HepG2 (cell line): ENCODE data around the gene C20orf96. TPM values are rescaled to one million over a fixed set of nuclear protein-coding genes. Genes with fewer than 3 reads are reported as not detected.

Source experiments
- CAMTA2 ChIP-seq: sonication (generic); formaldehyde crosslinking; IDR thresholded peaks from 2 replicates; pipeline ENCODE4 v1.4.0; 2020; ENCODE audit warnings: mild to moderate bottlenecking, missing genetic modification reagents, borderline replicate concordance
- CBX1 ChIP-seq: IDR thresholded peaks from one replicate; pipeline ENCODE4 v1.6.1; 2016; ENCODE audit warnings: antibody characterized with exemption, low read depth
- CHD4 ChIP-seq: fragments of 200-600 bp; sonication (generic); IDR thresholded peaks from 2 replicates; pipeline ENCODE4 v1.7.0; 2017; ENCODE audit warnings: mild to moderate bottlenecking, low read length, borderline replicate concordance
- DDIT3 ChIP-seq: sonication (generic); formaldehyde crosslinking; IDR thresholded peaks from 2 replicates; pipeline ENCODE4 v1.4.0; 2020; ENCODE audit warnings: mild to moderate bottlenecking, missing genetic modification reagents
- ELF1 ChIP-seq: sonication (generic); formaldehyde crosslinking; IDR thresholded peaks from 2 replicates; pipeline ENCODE4 v1.4.0; 2020; ENCODE audit warnings: missing genetic modification reagents
- FOXO1 ChIP-seq: sonication (generic); formaldehyde crosslinking; IDR thresholded peaks from 2 replicates; pipeline ENCODE4 v1.4.0; 2020; ENCODE audit warnings: missing genetic modification reagents
- GFI1 ChIP-seq: sonication (generic); formaldehyde crosslinking; IDR thresholded peaks from 2 replicates; pipeline ENCODE4 v1.5.0; 2020; ENCODE audit warnings: missing genetic modification reagents, mild to moderate bottlenecking, borderline replicate concordance
- HNF1A ChIP-seq, 2 experiments: sonication (generic) in 1 of 2; formaldehyde crosslinking in 1 of 2; IDR thresholded peaks; 2 replicates each; pipeline versions ENCODE4 v1.4.0 to v1.6.1; 2016 to 2020; ENCODE audit warnings: borderline replicate concordance in 1 of 2, low read depth in 1 of 2, mild to moderate bottlenecking in 1 of 2, missing genetic modification reagents in 1 of 2
- HOXD1 ChIP-seq: sonication (generic); formaldehyde crosslinking; IDR thresholded peaks from 2 replicates; pipeline ENCODE4 v1.5.0; 2020; ENCODE audit warnings: missing genetic modification reagents
- MAFK ChIP-seq, 2 experiments: IDR thresholded peaks in 1 of 2; conservative IDR thresholded peaks in 1 of 2; 2 replicates each; pipeline ENCODE4 v1.6.1; 2011; ENCODE audit warnings: improper control_type of control experiment in 2 of 2, low read length in 2 of 2
- MED13 ChIP-seq: sonication (generic); formaldehyde crosslinking; IDR thresholded peaks from 2 replicates; pipeline ENCODE4 v1.5.0; 2020; ENCODE audit warnings: missing genetic modification reagents
- MTERF4 ChIP-seq: sonication (generic); formaldehyde crosslinking; IDR thresholded peaks from 2 replicates; pipeline ENCODE4 v1.8.0; 2023; ENCODE audit warnings: mild to moderate bottlenecking, missing genetic modification reagents
- NFATC3 ChIP-seq: sonication (generic); formaldehyde crosslinking; IDR thresholded peaks from 2 replicates; pipeline ENCODE4 v1.5.1; 2020; ENCODE audit warnings: mild to moderate bottlenecking, missing genetic modification reagents
- PBX3 ChIP-seq: sonication (generic); formaldehyde crosslinking; IDR thresholded peaks from 2 replicates; pipeline ENCODE4 v1.8.1; 2023; ENCODE audit warnings: missing genetic modification reagents, inconsistent platforms, borderline replicate concordance
- SOX13 ChIP-seq, 3 experiments: fragments of 450-650 bp in 1 of 3; sonication (generic) in 1 of 3; formaldehyde crosslinking in 1 of 3; IDR thresholded peaks in 2 of 3; conservative IDR thresholded peaks in 1 of 3; 2 replicates each; pipeline versions ENCODE4 v1.5.0 to v1.6.1; 2016 to 2020; ENCODE audit warnings: antibody characterized with exemption in 1 of 3, mild to moderate bottlenecking in 1 of 3, missing compliant biosample characterization in 1 of 3, missing genetic modification reagents in 1 of 3, moderate library complexity in 1 of 3
- THAP7 ChIP-seq: sonication (generic); formaldehyde crosslinking; IDR thresholded peaks from 2 replicates; pipeline ENCODE4 v1.8.1; 2023; ENCODE audit warnings: mild to moderate bottlenecking, missing genetic modification reagents
- ZNF30 ChIP-seq: sonication (generic); formaldehyde crosslinking; IDR thresholded peaks from 2 replicates; pipeline ENCODE4 v1.5.0; 2020; ENCODE audit warnings: mild to moderate bottlenecking, missing genetic modification reagents
- ZNF350 ChIP-seq: sonication (generic); formaldehyde crosslinking; IDR thresholded peaks from 2 replicates; pipeline ENCODE4 v1.4.0; 2020; ENCODE audit warnings: mild to moderate bottlenecking, low read depth, missing genetic modification reagents, borderline replicate concordance
- ZNF562 ChIP-seq: sonication (generic); formaldehyde crosslinking; IDR thresholded peaks from 2 replicates; pipeline ENCODE4 v1.8.0; 2022; ENCODE audit warnings: missing genetic modification reagents, borderline replicate concordance
- ZNF572 ChIP-seq: sonication (generic); formaldehyde crosslinking; IDR thresholded peaks from 2 replicates; pipeline ENCODE4 v1.5.1; 2020; ENCODE audit warnings: mild to moderate bottlenecking, missing genetic modification reagents
- polyA plus RNA-seq, 8 experiments: library from polyadenylated mRNA; depleted of rRNA in 3 of 8; stranded (reverse) in 7 of 8; unstranded in 1 of 8; fragments of >200 nt; fragmentation: Illumina TruSeq in 4 of 8; extraction: Trizol in 4 of 8; gene quantifications; 2 replicates each; pipeline versions ENCODE4 v1.2.1 to v1.2.3, GENCODE V29; 2011 to 2016; ENCODE audit warnings: low read depth in 4 of 8, missing spikeins in 1 of 8, mixed read lengths in 1 of 8; ENCODE audit not compliant: insufficient read depth in 1 of 8
- total RNA-seq, 5 experiments: library from RNA; depleted of rRNA; stranded (reverse); fragments of >200 nt; fragmentation: Illumina TruSeq; extraction: Trizol; gene quantifications; 2 replicates each; pipeline ENCODE4 v1.2.3, GENCODE V29; 2016; ENCODE audit warnings: low read depth in 1 of 5

Gene C20orf96
- total and polyA plus RNA-seq, 2 of the 13 experiments (the other 11 are each of a cell fraction or from before 2014, with no cell fraction given), result 3.8 to 20.6 TPM

GRCh38 chr20:325045-325888 is 34.7 kb upstream of the C20orf96 start, which contains the start of gene SOX12 (continued):
- TF ChIP-seq HNF1A (IDR thresholded peaks at IDR 0.05; ENCODE audit: low read depth), result peak; percentile 22; the same call in 1 of the 2 replicates
- peak; percentile 13; the same call in 1 of the 2 replicates for TF ChIP-seq HNF1A (CRISPR knock-in tag; IDR thresholded peaks at IDR 0.05; ENCODE audit: borderline replicate concordance)
- TF ChIP-seq HOXD1 (CRISPR knock-in tag), result peak; percentile 57; the same call in 1 of the 2 replicates
- 0 out of 2 replicates have a peak, but pooled peaks have one; percentile 15 for TF ChIP-seq PBX3 (CRISPR knock-in tag)
- peak; percentile 64; the same call in 1 of the 2 replicates for TF ChIP-seq THAP7 (CRISPR knock-in tag)
- TF ChIP-seq ELF1 (CRISPR knock-in tag), result 0 out of 2 replicates have a peak, but pooled peaks have one; percentile 20
- 0 out of 2 replicates have a peak, but pooled peaks have one; percentile 17 for TF ChIP-seq CHD4
- TF ChIP-seq CAMTA2 (CRISPR knock-in tag), result no peak
- TF ChIP-seq DDIT3 (CRISPR knock-in tag), result no peak
- no peak for TF ChIP-seq ZNF572 (CRISPR knock-in tag)
- TF ChIP-seq GFI1 (CRISPR knock-in tag), result no peak; the same call in 1 of the 2 replicates
- TF ChIP-seq MED13, result peak; percentile 87
- TF ChIP-seq CBX1, result peak; percentile 86
- no peak for TF ChIP-seq ZNF30 (CRISPR knock-in tag)
- TF ChIP-seq NFATC3 (CRISPR knock-in tag), result no peak
- TF ChIP-seq MTERF4 (CRISPR knock-in tag), result no peak; the same call in 1 of the 2 replicates
- no peak for TF ChIP-seq SOX13 (IDR thresholded peaks at IDR 0.05)
- peak in 1 of 2 experiments; percentile 37; a peak in 2 of 4 replicates for TF ChIP-seq SOX13 (CRISPR knock-in tag; conservative IDR thresholded peaks at IDR 0.05 in 1 of 2, IDR thresholded peaks at IDR 0.05 in 1 of 2)
- TF ChIP-seq MAFK (conservative IDR thresholded peaks at IDR 0.05 in 1 of 2, IDR thresholded peaks at IDR 0.05 in 1 of 2; ENCODE audit: low read length in 2 of 2), result no peak
- 0 out of 2 replicates have a peak, but pooled peaks have one; percentile 67 for TF ChIP-seq ZNF350
- TF ChIP-seq ZNF562 (CRISPR knock-in tag), result no peak
- peak; percentile 66; the same call in 1 of the 2 replicates for TF ChIP-seq FOXO1 (CRISPR knock-in tag)
